Panc1 (cell line): ENCODE results near the gene MRPL57. TPM values are rescaled to one million over a fixed set of nuclear protein-coding genes. Genes with fewer than 3 reads are reported as not detected.

ENCODE experiments used
- ATAC-seq: fragments of 200-7000 bp; cut with Tn5 transposase; 2 replicates; pipeline ENCODE4 v1.9.1; 2020; ENCODE audit warnings: mild to moderate bottlenecking, moderate library complexity
- Bru-seq: library from RNA; stranded (reverse); fragments of 400-500 nt; gene quantifications from one replicate; lab custom pipeline; 2021; lab: Mats Ljungman, UMichigan
- BruChase-seq, 2 experiments: library from RNA; stranded (reverse); fragments of 400-500 nt; gene quantifications; one replicate each; lab custom pipeline; 2021; lab: Mats Ljungman, UMichigan
- BruUV-seq: library from RNA; stranded (reverse); fragments of 400-500 nt; replicated peaks from 2 replicates; lab custom pipeline; 2021; lab: Mats Ljungman, UMichigan
- CTCF ChIA-PET: fragments of 300-600 bp; sonication (Branson Sonifier 250); formaldehyde crosslinking; loops from one replicate; lab custom pipeline; 2022; ENCODE audit warnings: antibody characterized with exemption; lab: Charles Lee
- POLR2A ChIA-PET: fragments of 300-600 bp; sonication (Branson Sonifier 250); formaldehyde crosslinking; loops from one replicate; lab custom pipeline; 2022; ENCODE audit warnings: antibody characterized with exemption; lab: Charles Lee
- DNase-seq: peaks from one replicate; pipeline ENCODE4 v3.0.0-alpha.2; 2010; ENCODE audit warnings: low read depth, low spot score
- H3K27ac ChIP-seq: 2 replicates; pipeline ENCODE4 v1.5.1; 2011; ENCODE audit warnings: mild to moderate bottlenecking, low read length, inconsistent platforms
- H3K27me3 ChIP-seq: fragments of 200-500 bp; sonication (Bioruptor generic); 2 replicates; pipeline ENCODE4 v1.6.0; 2014; ENCODE audit warnings: low read length, inconsistent platforms; ENCODE audit not compliant: control insufficient read depth, insufficient read depth
- H3K36me3 ChIP-seq: fragments of 200-500 bp; sonication (Bioruptor generic); 2 replicates; pipeline ENCODE4 v1.5.1; 2014; ENCODE audit warnings: inconsistent platforms, mild to moderate bottlenecking, low read length, moderate library complexity; ENCODE audit not compliant: control insufficient read depth, insufficient read depth
- H3K4me1 ChIP-seq: 2 replicates; pipeline ENCODE4 v1.5.1; 2011; ENCODE audit warnings: inconsistent platforms, mild to moderate bottlenecking, low read length, moderate library complexity; ENCODE audit not compliant: control insufficient read depth, insufficient read depth
- H3K4me3 ChIP-seq, 2 experiments: 2 replicates each; pipeline ENCODE4 v1.5.1; 2011 to 2012; ENCODE audit warnings: low read depth in 2 of 2, low read length in 2 of 2, mild to moderate bottlenecking in 2 of 2, inconsistent platforms in 1 of 2, moderate library complexity in 1 of 2
- H3K9me3 ChIP-seq: fragments of 200-500 bp; sonication (Bioruptor generic); 2 replicates; pipeline ENCODE4 v1.5.1; 2014; ENCODE audit warnings: low read depth, mild to moderate bottlenecking, inconsistent platforms, low read length, moderate library complexity; ENCODE audit not compliant: control insufficient read depth, insufficient read depth
- POLR2AphosphoS5 ChIP-seq: IDR thresholded peaks from 2 replicates; pipeline ENCODE4 v1.6.1; 2012; ENCODE audit warnings: mild to moderate bottlenecking, low read depth, low read length, moderate library complexity
- REST ChIP-seq, 2 experiments: IDR thresholded peaks; 2 replicates each; pipeline ENCODE4 v1.6.1; 2011 to 2012; ENCODE audit warnings: low read depth in 2 of 2, control low read depth in 1 of 2, low read length in 1 of 2, mild to moderate bottlenecking in 1 of 2, moderate library complexity in 1 of 2; ENCODE audit not compliant: insufficient read depth in 1 of 2
- SIN3A ChIP-seq: IDR thresholded peaks from 2 replicates; pipeline ENCODE4 v1.6.1; 2012; ENCODE audit warnings: low read depth, mild to moderate bottlenecking, low read length, moderate library complexity, borderline replicate concordance; ENCODE audit not compliant: insufficient read depth
- TCF7L2 ChIP-seq: IDR thresholded peaks from 2 replicates; pipeline ENCODE4 v1.6.1; 2011; ENCODE audit warnings: mild to moderate bottlenecking, low read depth, low read length, inconsistent platforms
- in situ Hi-C: cut with HindIII; loops from 2 replicates; pipeline ENCODE4 v1.10.0; 2016; ENCODE audit warnings: low sequenced_read_pairs, low pct_unique_long_range_greater_than_20kb
- intact Hi-C: fragments of 100-400 bp; cut with micrococcal nuclease; formaldehyde crosslinking; loops from one replicate; pipeline ENCODE4 v1.10.0; 2022; ENCODE audit not compliant: unreplicated experiment
- long read RNA-seq: library from polyadenylated mRNA; unstranded; transcript quantifications from one replicate; pipeline ENCODE4 v2.0.0, GENCODE V29; 2021; ENCODE audit not compliant: unreplicated experiment
- polyA plus RNA-seq: library from polyadenylated mRNA; unstranded; fragments of >200 nt; gene quantifications from one replicate; pipeline ENCODE4 v1.2.1, GENCODE V29; 2012; ENCODE audit warnings: missing spikeins; ENCODE audit not compliant: insufficient read length
- total RNA-seq: library from RNA; stranded (reverse); gene quantifications from one replicate; pipeline ENCODE4 v1.2.1, GENCODE V29; 2021; ENCODE audit not compliant: unreplicated experiment
- TF ChIP-seq, protein P1 (sequence below): fragments of 450-650 bp; IDR thresholded peaks from 2 replicates; pipeline ENCODE4 v1.5.1; 2017; ENCODE audit warnings: mild to moderate bottlenecking

The MRPL57 gene
- 14.0 TPM for total RNA-seq
- polyA plus RNA-seq = 15.5 TPM
- percentile 77 among the genes with signal in this experiment for Bru-seq, nascent RNA
- percentile 80 among the genes with signal in this experiment for BruChase-seq, experiment 1, labeled RNA remaining after a 2-hour chase
- percentile 86 among the genes with signal in this experiment for BruChase-seq, experiment 2, labeled RNA remaining after a 6-hour chase
- long read RNA-seq, transcript MRPL57-201 (2 exons, 2,246 nt) = major isoform, 43 of 59 reads
- long read RNA-seq, partial matches to known transcripts = 0 of 59 reads
- long read RNA-seq, other reads (novel, unspliced or antisense) = 16 of 59 reads

GRCh38 chr13:21176215-21176981 lies at the start of gene MRPL57, which contains the start of gene SKA3:
Gene MRPL57, plus strand, starts transcription at chr13:21176658. Its CDS starts 259 bp downstream, at chr13:21176917.
Gene SKA3, minus strand, starts transcription at chr13:21176552. Its CDS starts 75 bp downstream, at chr13:21176477.
- in situ Hi-C loops = no loop called here
- CTCF ChIA-PET = no interaction called here
- no TSS peak for BruUV-seq

GRCh38 chr13:21130116-21130515 lies 46.3 kb upstream of the MRPL57 start:
- POLR2A ChIA-PET = no interaction called here
- no peaks in the 10 kb centered on the region for H3K4me1 ChIP-seq
- H3K27ac ChIP-seq = no peak overlapping the region
- DNase-seq (no peak), ATAC-seq (no peak)
- intact Hi-C loops = no loop called here
- no peaks in the 10 kb centered on the region for H3K36me3 ChIP-seq
- CTCF ChIA-PET = no interaction called here
- no TSS peak for BruUV-seq
- in situ Hi-C loops = no loop called here
- H3K27me3 ChIP-seq = no peaks in the 10 kb centered on the region
- no peak overlapping the region for H3K4me3 ChIP-seq
- H3K9me3 ChIP-seq = no peaks in the 10 kb centered on the region
- TF ChIP-seq POLR2AphosphoS5 = no peak
- TF ChIP-seq, protein P1, sequence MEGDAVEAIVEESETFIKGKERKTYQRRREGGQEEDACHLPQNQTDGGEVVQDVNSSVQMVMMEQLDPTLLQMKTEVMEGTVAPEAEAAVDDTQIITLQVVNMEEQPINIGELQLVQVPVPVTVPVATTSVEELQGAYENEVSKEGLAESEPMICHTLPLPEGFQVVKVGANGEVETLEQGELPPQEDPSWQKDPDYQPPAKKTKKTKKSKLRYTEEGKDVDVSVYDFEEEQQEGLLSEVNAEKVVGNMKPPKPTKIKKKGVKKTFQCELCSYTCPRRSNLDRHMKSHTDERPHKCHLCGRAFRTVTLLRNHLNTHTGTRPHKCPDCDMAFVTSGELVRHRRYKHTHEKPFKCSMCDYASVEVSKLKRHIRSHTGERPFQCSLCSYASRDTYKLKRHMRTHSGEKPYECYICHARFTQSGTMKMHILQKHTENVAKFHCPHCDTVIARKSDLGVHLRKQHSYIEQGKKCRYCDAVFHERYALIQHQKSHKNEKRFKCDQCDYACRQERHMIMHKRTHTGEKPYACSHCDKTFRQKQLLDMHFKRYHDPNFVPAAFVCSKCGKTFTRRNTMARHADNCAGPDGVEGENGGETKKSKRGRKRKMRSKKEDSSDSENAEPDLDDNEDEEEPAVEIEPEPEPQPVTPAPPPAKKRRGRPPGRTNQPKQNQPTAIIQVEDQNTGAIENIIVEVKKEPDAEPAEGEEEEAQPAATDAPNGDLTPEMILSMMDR = no peak
- TF ChIP-seq REST (IDR thresholded peaks at IDR 0.05; ENCODE audit: insufficient read depth in 1 of 2, low read depth in 2 of 2, low read length in 1 of 2) = no peak
- TF ChIP-seq TCF7L2 = no peak
- TF ChIP-seq SIN3A = no peak

More at GRCh38 chr13:21176215-21176981, at the start of gene MRPL57, which contains the start of gene SKA3:
- Histone ChIP-seq H3K9me3 (no peaks in the 10 kb centered on the region), H3K4me1 (peaks cover 6% of the 10 kb centered on the region; the same call in 1 of the 2 replicates), H3K27ac (peak within 1 kb of the TSS; percentile 92), H3K4me3 (peak within 1 kb of the TSS; percentile 68 to 80), H3K27me3 (no peaks in the 10 kb centered on the region), H3K36me3 (peaks cover 7% of the 10 kb centered on the region)
- intact Hi-C loops = no loop called here
- TF ChIP-seq POLR2AphosphoS5 = peak; percentile 96
- 0 out of 4 replicates have a peak, but pooled peaks of 1 of the 2 experiments have one; percentile 50 for TF ChIP-seq REST (IDR thresholded peaks at IDR 0.05; ENCODE audit: insufficient read depth in 1 of 2, low read depth in 2 of 2, low read length in 1 of 2)
- peak; percentile 93 for TF ChIP-seq SIN3A
- no peak for TF ChIP-seq TCF7L2
- DNase-seq (peak; percentile 42), ATAC-seq (peak; percentile 97)
- POLR2A ChIA-PET = no interaction called here
